Measurements from ENCODE around the gene SFT2D2. TPM values are rescaled to one million over a fixed set of nuclear protein-coding genes. Genes with fewer than 3 reads are reported as not detected.

Gene SFT2D2
- total and polyA plus RNA-seq, 4 donors, result 5.9 to 70.3 (median 33.0) TPM

- H3K9ac ChIP-seq (ENCODE audit: insufficient read depth in 1 of 2, low read length in 2 of 2), result no peak overlapping the region
- ATAC-seq (ENCODE audit: insufficient read depth, low FRiP score) (no peak), DNase-seq (no peak)
- peaks cover 0 to 15% (median 7%) of the 10 kb centered on the region in 4 donors for H3K36me3 ChIP-seq (ENCODE audit: control insufficient read depth in 4 of 4, insufficient read depth in 4 of 4, low read length in 4 of 4)
- no peak overlapping the region for H3K27ac ChIP-seq (ENCODE audit: low read depth in 1 of 2, low read length in 1 of 2)
- H3K4me3 ChIP-seq, result no peak overlapping the region
- 95 to 96% methylated on average over 3 of the region's 3 CpGs for WGBS, 2 donors
- no peaks in the 10 kb centered on the region for H3K27me3 ChIP-seq (ENCODE audit: control insufficient read depth in 3 of 3, insufficient read depth in 3 of 3, low read length in 2 of 3)
- peaks cover 0 to 8% (median 5%) of the 10 kb centered on the region in 4 donors for H3K9me3 ChIP-seq (ENCODE audit: control insufficient read depth in 4 of 4, insufficient read depth in 3 of 4, low read length in 3 of 4)
- H3K4me1 ChIP-seq (ENCODE audit: control insufficient read depth in 5 of 5, insufficient read depth in 5 of 5, low read length in 5 of 5), result peaks cover 0 to 8% (median 4%) of the 10 kb centered on the region in 5 donors
- TF ChIP-seq CTCF (IDR thresholded peaks at IDR 0.05; ENCODE audit: control extremely low read depth, extremely low read depth), result no peak
Measured at GRCh38 chr1:168260393-168260792, 34.6 kb downstream of the SFT2D2 start.

GRCh38 chr1:168261390-168261789 is 35.6 kb downstream of the SFT2D2 start:
- no peak for ATAC-seq (ENCODE audit: insufficient read depth, low FRiP score)
- no peak overlapping the region for H3K27ac ChIP-seq (ENCODE audit: low read depth in 1 of 2, low read length in 1 of 2)
- no peak overlapping the region for H3K9ac ChIP-seq (ENCODE audit: insufficient read depth in 1 of 2, low read length in 2 of 2)
- H3K36me3 ChIP-seq (ENCODE audit: control insufficient read depth in 4 of 4, insufficient read depth in 4 of 4, low read length in 4 of 4), result peaks cover 0 to 12% (median 5%) of the 10 kb centered on the region in 4 donors
- no peak for DNase-seq
- H3K9me3 ChIP-seq (ENCODE audit: control insufficient read depth in 4 of 4, insufficient read depth in 3 of 4, low read length in 3 of 4), result peaks cover 0 to 3% (median 0%) of the 10 kb centered on the region in 4 donors
- no peaks in the 10 kb centered on the region for H3K27me3 ChIP-seq (ENCODE audit: control insufficient read depth in 3 of 3, insufficient read depth in 3 of 3, low read length in 2 of 3)
- TF ChIP-seq CTCF (IDR thresholded peaks at IDR 0.05; ENCODE audit: control extremely low read depth, extremely low read depth), result no peak
- H3K4me1 ChIP-seq (ENCODE audit: control insufficient read depth in 5 of 5, insufficient read depth in 5 of 5, low read length in 5 of 5), result peaks cover 0 to 8% (median 4%) of the 10 kb centered on the region in 5 donors
- 54 to 78% methylated on average over 2 of the region's 2 CpGs for WGBS, 2 donors
- H3K4me3 ChIP-seq, result no peak overlapping the region

GRCh38 chr1:168263130-168263529 is 37.3 kb downstream of the SFT2D2 start:
- WGBS, 2 donors, result 90 to 91% methylated on average over 4 of the region's 4 CpGs
- TF ChIP-seq CTCF (IDR thresholded peaks at IDR 0.05; ENCODE audit: control extremely low read depth, extremely low read depth), result no peak

GRCh38 chr1:168264296-168264695 is 38.5 kb downstream of the SFT2D2 start:
- no peak for TF ChIP-seq CTCF (IDR thresholded peaks at IDR 0.05; ENCODE audit: control extremely low read depth, extremely low read depth)
- Histone ChIP-seq H3K36me3 (ENCODE audit: control insufficient read depth in 4 of 4, insufficient read depth in 4 of 4, low read length in 4 of 4) (peaks cover 0 to 8% (median 4%) of the 10 kb centered on the region in 4 donors), H3K9ac (ENCODE audit: insufficient read depth in 1 of 2, low read length in 2 of 2) (no peak overlapping the region), H3K9me3 (ENCODE audit: control insufficient read depth in 4 of 4, insufficient read depth in 3 of 4, low read length in 3 of 4) (no peaks in the 10 kb centered on the region), H3K4me1 (ENCODE audit: control insufficient read depth in 5 of 5, insufficient read depth in 5 of 5, low read length in 5 of 5) (peaks cover 0 to 8% (median 4%) of the 10 kb centered on the region in 5 donors), H3K27me3 (ENCODE audit: control insufficient read depth in 3 of 3, insufficient read depth in 3 of 3, low read length in 2 of 3) (no peaks in the 10 kb centered on the region), H3K27ac (ENCODE audit: low read depth in 1 of 2, low read length in 1 of 2) (no peak overlapping the region), H3K4me3 (no peak overlapping the region)
- ATAC-seq (ENCODE audit: insufficient read depth, low FRiP score) (no peak), DNase-seq (no peak)
- 96% methylated on average over 7 of the region's 7 CpGs for WGBS, 2 donors

More at GRCh38 chr1:168263130-168263529, 37.3 kb downstream of the SFT2D2 start:
- DNase-seq (no peak), ATAC-seq (ENCODE audit: insufficient read depth, low FRiP score) (no peak)
- no peaks in the 10 kb centered on the region for H3K27me3 ChIP-seq (ENCODE audit: control insufficient read depth in 3 of 3, insufficient read depth in 3 of 3, low read length in 2 of 3)
- H3K4me1 ChIP-seq (ENCODE audit: control insufficient read depth in 5 of 5, insufficient read depth in 5 of 5, low read length in 5 of 5), result peaks cover 0 to 8% (median 4%) of the 10 kb centered on the region in 5 donors
- no peak overlapping the region for H3K27ac ChIP-seq (ENCODE audit: low read depth in 1 of 2, low read length in 1 of 2)
- no peaks in the 10 kb centered on the region for H3K9me3 ChIP-seq (ENCODE audit: control insufficient read depth in 4 of 4, insufficient read depth in 3 of 4, low read length in 3 of 4)
- H3K9ac ChIP-seq (ENCODE audit: insufficient read depth in 1 of 2, low read length in 2 of 2), result no peak overlapping the region
- peaks cover 0 to 8% (median 4%) of the 10 kb centered on the region in 4 donors for H3K36me3 ChIP-seq (ENCODE audit: control insufficient read depth in 4 of 4, insufficient read depth in 4 of 4, low read length in 4 of 4)
- no peak overlapping the region for H3K4me3 ChIP-seq
